ENCODE data around the gene CD19. TPM values are rescaled to one million over a fixed set of nuclear protein-coding genes. Genes with fewer than 3 reads are reported as not detected.

CD19 gene
- total RNA-seq, 1 donor from 2014 or later: not detected

DNA sequence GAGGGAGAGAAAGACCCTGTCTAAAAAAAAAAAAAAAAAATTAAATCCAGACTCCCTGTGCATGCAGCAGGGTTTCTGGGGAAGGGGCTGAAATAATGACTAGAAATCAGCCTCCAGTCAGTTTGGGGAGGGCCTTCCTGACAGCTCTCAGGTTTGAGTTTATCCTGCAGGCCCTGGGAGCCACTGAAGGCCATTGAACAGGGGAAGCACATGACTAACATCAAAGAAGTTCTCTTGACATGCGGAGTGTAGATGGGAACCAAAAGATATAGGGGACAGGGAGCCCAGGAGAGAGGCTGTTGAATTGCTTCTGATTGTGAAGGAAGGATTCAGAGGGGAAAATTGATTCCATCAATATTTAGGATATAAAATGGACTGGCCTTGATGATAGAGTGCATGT, 4.0 kb upstream of the CD19 start:
- no peak for DNase-seq (ENCODE audit: low read depth)
- H3K4me3 ChIP-seq (ENCODE audit: low read depth, low read length): no peak overlapping the region
- no peak for TF ChIP-seq CTCF (conservative IDR thresholded peaks at IDR 0.05; ENCODE audit: low read depth, low read length)

DNA sequence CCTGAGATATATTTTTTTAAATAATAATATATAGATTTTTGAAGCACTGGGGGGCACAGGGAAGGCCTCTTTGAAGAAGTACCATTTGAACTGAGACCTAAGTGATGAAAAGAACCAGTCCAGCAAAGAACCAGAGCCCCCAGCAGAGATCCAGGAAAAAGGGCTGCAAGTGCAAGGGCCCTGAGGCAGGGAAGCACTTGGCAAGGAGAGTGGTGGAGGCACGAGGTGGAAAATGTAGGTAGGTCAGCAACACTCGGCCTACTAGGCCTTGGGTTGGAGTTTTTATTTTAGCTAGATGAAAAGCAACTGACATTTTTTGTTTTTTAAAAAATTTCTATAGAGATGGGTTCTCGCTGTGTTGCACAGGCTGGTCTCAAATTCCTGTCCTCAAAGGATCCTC, 1.6 kb upstream of the CD19 start:
- TF ChIP-seq CTCF (conservative IDR thresholded peaks at IDR 0.05; ENCODE audit: low read depth, low read length): no peak
- DNase-seq (ENCODE audit: low read depth): no peak
- no peak overlapping the region for H3K4me3 ChIP-seq (ENCODE audit: low read depth, low read length)

GRCh38 chr16:28930652-28931051, 1.1 kb upstream of the CD19 start:
- TF ChIP-seq CTCF (conservative IDR thresholded peaks at IDR 0.05; ENCODE audit: low read depth, low read length): no peak
- DNase-seq (ENCODE audit: low read depth): no peak

GRCh38 chr16:28932339-28933141, 769 bp downstream of the CD19 start:
- TF ChIP-seq CTCF (conservative IDR thresholded peaks at IDR 0.05; ENCODE audit: low read depth, low read length): no peak
- no peak for DNase-seq (ENCODE audit: low read depth)
- H3K4me3 ChIP-seq (ENCODE audit: low read depth, low read length): no peak overlapping the region

More at GRCh38 chr16:28930652-28931051, 1.1 kb upstream of the CD19 start:
- no peak overlapping the region for H3K4me3 ChIP-seq (ENCODE audit: low read depth, low read length)

GRCh38 chr16:28933171-28933570, 1.4 kb downstream of the CD19 start:
- no peak overlapping the region for H3K4me3 ChIP-seq (ENCODE audit: low read depth, low read length)
- no peak for DNase-seq (ENCODE audit: low read depth)
- TF ChIP-seq CTCF (conservative IDR thresholded peaks at IDR 0.05; ENCODE audit: low read depth, low read length): no peak

DNA sequence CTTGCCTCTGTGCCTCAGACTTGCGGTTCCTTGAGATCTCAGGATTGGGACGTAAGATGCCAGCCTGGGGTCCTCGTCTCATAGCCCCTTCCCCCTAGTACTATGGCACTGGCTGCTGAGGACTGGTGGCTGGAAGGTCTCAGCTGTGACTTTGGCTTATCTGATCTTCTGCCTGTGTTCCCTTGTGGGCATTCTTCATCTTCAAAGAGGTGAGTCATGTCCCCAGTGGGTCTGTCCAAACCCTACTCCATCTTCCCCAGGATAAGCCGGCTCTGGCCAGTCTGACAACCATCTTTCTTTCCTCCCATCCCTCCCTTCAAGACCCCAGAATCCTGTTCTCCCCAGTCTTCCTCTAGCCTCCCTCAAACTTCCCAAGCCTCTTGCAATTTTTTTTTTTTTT, 3.6 kb downstream of the CD19 start:
- no peak overlapping the region for H3K4me3 ChIP-seq (ENCODE audit: low read depth, low read length)
- no peak for DNase-seq (ENCODE audit: low read depth)
- TF ChIP-seq CTCF (conservative IDR thresholded peaks at IDR 0.05; ENCODE audit: low read depth, low read length): no peak

Data from epithelial cell of proximal tubule (primary cell).